ENCODE data around the gene DUSP10.

The DUSP10 gene

GRCh38 chr1:221762121-221762520, 20.2 kb upstream of the DUSP10 start:
- DNase-seq: no peak

GRCh38 chr1:221761354-221762002, 19.6 kb upstream of the DUSP10 start:
- DNase-seq: no peak

GRCh38 chr1:221760911-221761310, 19.0 kb upstream of the DUSP10 start:
- no peak for DNase-seq

GRCh38 chr1:221759436-221759835, 17.5 kb upstream of the DUSP10 start:
- no peak for DNase-seq

- no peak for DNase-seq
Observed at GRCh38 chr1:221758455-221758854, 16.6 kb upstream of the DUSP10 start.

GRCh38 chr1:221756830-221757551, 15.1 kb upstream of the DUSP10 start:
- no peak for DNase-seq

GRCh38 chr1:221753828-221754188, 11.9 kb upstream of the DUSP10 start:
- DNase-seq: no peak

- no peak for DNase-seq
Observed at GRCh38 chr1:221751226-221751887, 9.5 kb upstream of the DUSP10 start.

GRCh38 chr1:221748981-221749380, 7.1 kb upstream of the DUSP10 start:
- DNase-seq: peak; percentile 3

GRCh38 chr1:221747839-221748238, 6.0 kb upstream of the DUSP10 start:
- peak; percentile 5 for DNase-seq

GRCh38 chr1:221743416-221744208, 1.7 kb upstream of the DUSP10 start:
- DNase-seq: no peak

GRCh38 chr1:221742555-221743415, 896 bp upstream of the DUSP10 start:
- DNase-seq: peak; percentile 14

- DNase-seq: no peak
Observed at GRCh38 chr1:221740993-221741702, 741 bp downstream of the DUSP10 start.

- no peak for DNase-seq
Observed at GRCh38 chr1:221740369-221740992, 1.4 kb downstream of the DUSP10 start.

- DNase-seq: no peak
Observed at GRCh38 chr1:221739677-221740025, 2.2 kb downstream of the DUSP10 start.

- DNase-seq: no peak
Observed at GRCh38 chr1:221739018-221739676, 2.7 kb downstream of the DUSP10 start.

GRCh38 chr1:221736714-221737113, 5.2 kb downstream of the DUSP10 start:
- no peak for DNase-seq

GRCh38 chr1:221735999-221736398, 5.9 kb downstream of the DUSP10 start:
- no peak for DNase-seq

GRCh38 chr1:221734187-221734586, 7.7 kb downstream of the DUSP10 start:
- no peak for DNase-seq

GRCh38 chr1:221732052-221732451, 9.8 kb downstream of the DUSP10 start:
- DNase-seq: no peak
